Measurements from ENCODE around the gene STX1A. TPM values are rescaled to one million over a fixed set of nuclear protein-coding genes. Genes with fewer than 3 reads are reported as not detected.

Gene STX1A
- total RNA-seq, 2 experiments from 2014 or later, result 5.3 to 5.7 TPM

DNA sequence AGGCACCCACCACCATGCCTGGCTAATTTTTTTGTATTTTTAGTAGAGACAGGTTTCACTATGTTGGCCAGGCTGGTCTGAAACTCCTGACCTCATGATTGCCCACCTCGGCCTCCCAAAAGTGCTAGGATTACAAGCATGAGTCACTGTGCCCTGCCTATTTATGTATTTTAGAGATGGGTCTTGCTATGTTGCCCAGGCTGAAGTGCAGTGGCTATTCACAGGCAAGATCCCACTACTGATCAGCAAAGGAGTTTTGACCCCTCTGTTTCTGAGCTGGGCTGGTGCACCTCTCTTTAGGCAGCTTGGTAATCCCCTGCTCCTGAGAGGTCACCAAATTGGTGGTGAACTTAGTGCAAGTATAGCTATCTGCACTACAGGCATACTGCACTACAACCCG is 12.9 kb upstream of the STX1A start:
- no peak overlapping the region for H3K4me2 ChIP-seq (ENCODE audit: low read length)
- no peaks in the 10 kb centered on the region for H3K79me2 ChIP-seq (ENCODE audit: insufficient read depth, low read depth, low read length)
- H3K4me3 ChIP-seq (ENCODE audit: low read depth, low read length, poor library complexity, severe bottlenecking), result no peak overlapping the region
- intact Hi-C loops (cut with micrococcal nuclease; ENCODE audit: unreplicated experiment), result loop anchor here (5.0 to 10.0 kb wide), 2 partner anchors 65 to 208 kb away; partner anchors contain the start of genes BAZ1B and VPS37D
- peaks cover 19% of the 10 kb centered on the region for H3K36me3 ChIP-seq (ENCODE audit: insufficient read depth, low read length)
- no peak for DNase-seq (ENCODE audit: low spot score)
- ChIA-PET CTCF (ENCODE audit: unreplicated experiment) (no interaction called here), POLR2A (interaction anchor here (0.6 kb wide), 4 partner anchors 9 to 186 kb away, joined by 3 read pairs; no protein-coding TSS in a partner anchor)
- BruUV-seq (replicated peaks), result no TSS peak
- TF ChIP-seq EZH2phosphoT487 (IDR thresholded peaks at IDR 0.05; ENCODE audit: borderline replicate concordance, low read depth, low read length), result no peak
- TF ChIP-seq, protein P1, sequence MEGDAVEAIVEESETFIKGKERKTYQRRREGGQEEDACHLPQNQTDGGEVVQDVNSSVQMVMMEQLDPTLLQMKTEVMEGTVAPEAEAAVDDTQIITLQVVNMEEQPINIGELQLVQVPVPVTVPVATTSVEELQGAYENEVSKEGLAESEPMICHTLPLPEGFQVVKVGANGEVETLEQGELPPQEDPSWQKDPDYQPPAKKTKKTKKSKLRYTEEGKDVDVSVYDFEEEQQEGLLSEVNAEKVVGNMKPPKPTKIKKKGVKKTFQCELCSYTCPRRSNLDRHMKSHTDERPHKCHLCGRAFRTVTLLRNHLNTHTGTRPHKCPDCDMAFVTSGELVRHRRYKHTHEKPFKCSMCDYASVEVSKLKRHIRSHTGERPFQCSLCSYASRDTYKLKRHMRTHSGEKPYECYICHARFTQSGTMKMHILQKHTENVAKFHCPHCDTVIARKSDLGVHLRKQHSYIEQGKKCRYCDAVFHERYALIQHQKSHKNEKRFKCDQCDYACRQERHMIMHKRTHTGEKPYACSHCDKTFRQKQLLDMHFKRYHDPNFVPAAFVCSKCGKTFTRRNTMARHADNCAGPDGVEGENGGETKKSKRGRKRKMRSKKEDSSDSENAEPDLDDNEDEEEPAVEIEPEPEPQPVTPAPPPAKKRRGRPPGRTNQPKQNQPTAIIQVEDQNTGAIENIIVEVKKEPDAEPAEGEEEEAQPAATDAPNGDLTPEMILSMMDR (conservative IDR thresholded peaks at IDR 0.05; ENCODE audit: low read length), result no peak
- peaks cover 18% of the 10 kb centered on the region for H3K4me1 ChIP-seq (ENCODE audit: insufficient read depth, low read length, poor library complexity, severe bottlenecking)
- H3K9me3 ChIP-seq (ENCODE audit: low read length), result no peaks in the 10 kb centered on the region
- H3K27ac ChIP-seq (ENCODE audit: low read depth, low read length, poor library complexity, severe bottlenecking), result no peak overlapping the region
- H2AFZ ChIP-seq (ENCODE audit: low read length), result no peak overlapping the region
- no peaks in the 10 kb centered on the region for H3K9me2 ChIP-seq (ENCODE audit: insufficient read depth, low read length)
- H4K20me1 ChIP-seq (ENCODE audit: insufficient read depth, low read length), result no peaks in the 10 kb centered on the region

DNA sequence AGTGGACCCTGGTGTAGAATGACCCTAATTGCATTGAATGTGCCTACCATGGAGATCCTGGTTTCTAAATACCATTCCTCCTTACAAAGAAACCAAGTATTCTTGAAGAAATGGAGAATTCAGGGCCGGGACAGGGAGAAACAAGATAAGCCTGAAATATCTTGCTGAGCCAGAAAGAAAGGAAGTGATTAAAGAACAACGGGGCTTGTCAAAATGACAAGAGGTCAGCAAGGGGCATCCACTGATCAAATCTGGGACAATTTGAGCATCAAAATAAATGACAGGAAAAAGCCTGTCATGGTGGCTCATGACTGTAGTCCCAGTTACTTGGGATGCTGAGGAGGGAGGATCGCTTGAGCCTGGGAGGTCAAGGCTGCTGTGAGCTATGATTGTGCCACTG is 11.0 kb upstream of the STX1A start:
- POLR2A ChIA-PET, result interaction anchor here (0.7 kb wide), 1 partner anchor 102 kb away, joined by 5 read pairs; no protein-coding TSS in a partner anchor
- H3K4me3 ChIP-seq (ENCODE audit: low read depth, low read length, poor library complexity, severe bottlenecking), result no peak overlapping the region
- intact Hi-C loops (cut with micrococcal nuclease; ENCODE audit: unreplicated experiment), result loop anchor here (5.0 to 10.0 kb wide), 2 partner anchors 63 to 206 kb away; partner anchors contain the start of genes BAZ1B and VPS37D
- H3K79me2 ChIP-seq (ENCODE audit: insufficient read depth, low read depth, low read length), result no peaks in the 10 kb centered on the region
- H2AFZ ChIP-seq (ENCODE audit: low read length), result no peak overlapping the region
- H3K9me3 ChIP-seq (ENCODE audit: low read length), result no peaks in the 10 kb centered on the region
- TF ChIP-seq EZH2phosphoT487 (IDR thresholded peaks at IDR 0.05; ENCODE audit: borderline replicate concordance, low read depth, low read length), result no peak
- TF ChIP-seq, protein P1 (conservative IDR thresholded peaks at IDR 0.05; ENCODE audit: low read length), result no peak
- BruUV-seq (replicated peaks), result no TSS peak
- no peaks in the 10 kb centered on the region for H4K20me1 ChIP-seq (ENCODE audit: insufficient read depth, low read length)
- H3K27ac ChIP-seq (ENCODE audit: low read depth, low read length, poor library complexity, severe bottlenecking), result no peak overlapping the region
- H3K4me1 ChIP-seq (ENCODE audit: insufficient read depth, low read length, poor library complexity, severe bottlenecking), result peaks cover 14% of the 10 kb centered on the region
- no peak for DNase-seq (ENCODE audit: low spot score)
- peaks cover 2% of the 10 kb centered on the region; the same call in 1 of the 2 replicates for H3K36me3 ChIP-seq (ENCODE audit: insufficient read depth, low read length)
- H3K4me2 ChIP-seq (ENCODE audit: low read length), result no peak overlapping the region
- no peaks in the 10 kb centered on the region for H3K9me2 ChIP-seq (ENCODE audit: insufficient read depth, low read length)
- CTCF ChIA-PET (ENCODE audit: unreplicated experiment), result no interaction called here

DNA sequence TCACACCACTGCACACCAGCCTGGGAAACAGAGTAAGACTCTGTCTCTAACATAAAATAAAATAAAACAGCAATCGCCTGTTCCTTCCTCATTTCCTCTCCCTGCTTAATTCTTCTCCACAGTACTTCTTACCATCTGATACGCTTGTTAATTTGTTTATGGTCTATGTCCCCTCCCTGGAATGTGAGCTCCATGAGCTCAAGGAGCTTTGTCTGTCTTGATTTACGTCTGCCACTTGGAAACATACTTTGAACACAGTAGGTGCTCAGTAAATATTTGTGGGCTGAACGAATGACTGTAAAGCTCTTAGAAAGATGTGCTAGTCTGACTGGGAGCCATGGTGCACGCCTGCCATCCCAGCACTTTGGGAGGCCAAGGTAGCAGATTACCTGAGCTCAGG is 9.1 kb upstream of the STX1A start:
- Histone ChIP-seq H2AFZ (ENCODE audit: low read length) (no peak overlapping the region), H3K79me2 (ENCODE audit: insufficient read depth, low read depth, low read length) (no peaks in the 10 kb centered on the region), H3K4me3 (ENCODE audit: low read depth, low read length, poor library complexity, severe bottlenecking) (no peak overlapping the region), H3K4me2 (ENCODE audit: low read length) (no peak overlapping the region), H3K4me1 (ENCODE audit: insufficient read depth, low read length, poor library complexity, severe bottlenecking) (peaks cover 7% of the 10 kb centered on the region), H4K20me1 (ENCODE audit: insufficient read depth, low read length) (no peaks in the 10 kb centered on the region), H3K36me3 (ENCODE audit: insufficient read depth, low read length) (no peaks in the 10 kb centered on the region), H3K9me2 (ENCODE audit: insufficient read depth, low read length) (no peaks in the 10 kb centered on the region), H3K9me3 (ENCODE audit: low read length) (no peaks in the 10 kb centered on the region), H3K27ac (ENCODE audit: low read depth, low read length, poor library complexity, severe bottlenecking) (no peak overlapping the region)
- intact Hi-C loops (cut with micrococcal nuclease; ENCODE audit: unreplicated experiment), result loop anchor here (10.0 kb wide), 1 partner anchor 274 kb away; no protein-coding TSS in a partner anchor
- ChIA-PET POLR2A (interaction anchor here (0.5 to 0.7 kb wide), 2 partner anchors 9 to 109 kb away, joined by 3 to 4 read pairs; partner anchors contain the start of gene STX1A), CTCF (ENCODE audit: unreplicated experiment) (interaction anchor here (1.2 kb wide), 1 partner anchor 10 kb away, joined by 3 read pairs; the partner anchor contains the start of gene ABHD11)
- no peak for DNase-seq (ENCODE audit: low spot score)
- TF ChIP-seq EZH2phosphoT487 (IDR thresholded peaks at IDR 0.05; ENCODE audit: borderline replicate concordance, low read depth, low read length), result no peak
- TF ChIP-seq, protein P1 (conservative IDR thresholded peaks at IDR 0.05; ENCODE audit: low read length), result no peak
- no TSS peak for BruUV-seq (replicated peaks)

Data from OCI-LY7 (cell line).